ENCODE data around the gene LRRC8B.

The LRRC8B gene

DNA sequence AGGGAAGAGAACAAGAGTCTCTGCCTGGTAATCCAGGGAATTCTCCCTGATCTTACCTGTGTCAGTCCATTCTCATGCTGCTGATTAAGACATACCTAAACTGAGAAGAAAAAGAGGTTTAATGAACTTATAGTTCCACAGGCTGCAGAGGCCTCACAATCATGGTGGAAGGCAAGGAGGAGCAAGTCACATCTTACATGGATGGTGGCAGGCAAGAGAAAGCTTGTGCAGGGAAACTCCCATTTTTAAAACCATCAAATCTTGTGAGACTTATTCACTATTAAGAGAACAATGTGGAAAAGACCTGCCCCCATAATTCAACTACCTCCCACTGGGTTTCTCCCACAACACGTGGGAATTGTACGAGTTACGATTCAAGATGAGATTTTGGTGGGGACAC lies 34.2 kb upstream of the LRRC8B start:
- Histone ChIP-seq H4K8ac (ENCODE audit: low read depth, low read length) (no peak overlapping the region), H2AK5ac (ENCODE audit: low read length) (no peak overlapping the region), H3K4me2 (ENCODE audit: low read length) (no peak overlapping the region), H4K12ac (ENCODE audit: low read depth, low read length) (no peak overlapping the region), H3K23ac (ENCODE audit: low read length) (no peak overlapping the region), H4K91ac (ENCODE audit: low read depth, low read length) (no peak overlapping the region), H3K4ac (ENCODE audit: low read depth, low read length) (no peak overlapping the region), H2BK120ac (ENCODE audit: insufficient read depth, low read length, poor library complexity) (no peak overlapping the region), H3K4me1 (ENCODE audit: control insufficient read depth in 1 of 2, insufficient read depth in 2 of 2, low read length in 2 of 2) (peaks cover 2 to 5% of the 10 kb centered on the region in 2 experiments), H3K27ac (ENCODE audit: low read depth, low read length) (no peak overlapping the region), H3K79me2 (ENCODE audit: control insufficient read depth, insufficient read depth, low read length, poor library complexity) (no peaks in the 10 kb centered on the region), H3K14ac (ENCODE audit: low read length) (no peak overlapping the region), H3K4me3 (ENCODE audit: low read depth, low read length) (no peak overlapping the region), H3K79me1 (ENCODE audit: low read length) (no peaks in the 10 kb centered on the region), H3K9me3 (ENCODE audit: insufficient read depth, low read depth, low read length) (no peaks in the 10 kb centered on the region), H2BK12ac (ENCODE audit: low read length) (no peak overlapping the region), H3K18ac (ENCODE audit: low read length) (no peak overlapping the region), H3K9ac (ENCODE audit: low read length) (no peak overlapping the region), H3K27me3 (ENCODE audit: insufficient read depth, low read length) (no peaks in the 10 kb centered on the region), H3K36me3 (ENCODE audit: control insufficient read depth in 1 of 2, insufficient read depth in 2 of 2, low read length in 2 of 2) (no peaks in the 10 kb centered on the region), H2BK5ac (ENCODE audit: low read depth, low read length, poor library complexity) (no peak overlapping the region), H2AFZ (ENCODE audit: insufficient read depth, low read length, poor library complexity) (no peak overlapping the region)
- DNase-seq: no peak
- WGBS (ENCODE audit: extremely low coverage, insufficient coverage, insufficient read length): no CpG with 5 or more reads among the region's 3 CpGs

DNA sequence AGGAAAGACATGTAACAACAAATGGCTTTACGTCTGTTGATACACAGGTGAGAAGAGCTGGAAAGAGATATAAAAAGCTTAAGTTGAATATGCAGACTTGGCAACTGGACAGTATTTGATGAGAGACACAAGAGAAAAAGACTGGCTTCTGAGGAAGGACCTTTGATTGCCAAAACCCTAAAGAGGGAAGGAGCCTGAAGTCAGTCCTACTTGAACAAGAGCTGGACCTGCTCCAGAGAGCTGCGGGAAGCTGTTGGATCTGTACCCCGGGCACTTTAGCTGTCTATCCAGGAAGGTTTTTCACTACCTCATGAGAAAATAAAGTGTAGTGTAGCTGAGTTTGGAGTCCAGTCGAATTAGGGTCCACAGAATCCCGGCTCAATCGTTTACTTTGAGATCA lies 25.3 kb upstream of the LRRC8B start:
- Histone ChIP-seq H3K79me1 (ENCODE audit: low read length) (no peaks in the 10 kb centered on the region), H3K4me1 (ENCODE audit: control insufficient read depth in 1 of 2, insufficient read depth in 2 of 2, low read length in 2 of 2) (no peaks in the 10 kb centered on the region)

DNA sequence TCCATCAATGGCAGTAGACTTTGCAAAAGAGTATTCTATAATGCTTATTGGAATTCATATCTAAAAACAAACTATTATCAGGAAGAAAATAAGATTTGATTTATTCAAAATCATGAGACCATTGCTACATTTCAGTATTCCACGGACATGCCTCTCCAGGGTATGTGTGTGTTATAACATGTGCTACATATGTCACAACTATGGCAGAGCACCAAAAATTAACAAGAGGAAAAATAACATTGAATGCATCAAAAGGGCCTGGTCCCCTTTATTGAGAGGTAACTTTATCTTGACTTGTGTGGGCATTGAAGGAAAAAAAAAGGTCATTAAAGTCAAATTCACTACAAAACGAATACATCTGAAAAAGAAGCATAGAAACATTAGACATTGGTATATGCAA lies 22.6 kb upstream of the LRRC8B start:
- no peak overlapping the region for H3K14ac ChIP-seq (ENCODE audit: low read length)
- no peak overlapping the region for H3K9ac ChIP-seq (ENCODE audit: low read length)
- H3K27ac ChIP-seq (ENCODE audit: low read depth, low read length): no peak overlapping the region
- no peak overlapping the region for H2BK12ac ChIP-seq (ENCODE audit: low read length)
- no peak overlapping the region for H4K12ac ChIP-seq (ENCODE audit: low read depth, low read length)
- no peak overlapping the region for H3K4me2 ChIP-seq (ENCODE audit: low read length)
- H3K79me2 ChIP-seq (ENCODE audit: control insufficient read depth, insufficient read depth, low read length, poor library complexity): no peaks in the 10 kb centered on the region
- no peak overlapping the region for H4K8ac ChIP-seq (ENCODE audit: low read depth, low read length)
- no peak overlapping the region for H4K91ac ChIP-seq (ENCODE audit: low read depth, low read length)
- H3K4me1 ChIP-seq (ENCODE audit: control insufficient read depth in 1 of 2, insufficient read depth in 2 of 2, low read length in 2 of 2): no peaks in the 10 kb centered on the region
- WGBS (ENCODE audit: extremely low coverage, insufficient coverage, insufficient read length): no CpG with 5 or more reads among the region's 2 CpGs
- no peaks in the 10 kb centered on the region for H3K79me1 ChIP-seq (ENCODE audit: low read length)
- no peak overlapping the region for H2AFZ ChIP-seq (ENCODE audit: insufficient read depth, low read length, poor library complexity)
- H3K4me3 ChIP-seq (ENCODE audit: low read depth, low read length): no peak overlapping the region
- no peaks in the 10 kb centered on the region for H3K9me3 ChIP-seq (ENCODE audit: insufficient read depth, low read depth, low read length)
- no peaks in the 10 kb centered on the region for H3K36me3 ChIP-seq (ENCODE audit: control insufficient read depth in 1 of 2, insufficient read depth in 2 of 2, low read length in 2 of 2)
- no peak overlapping the region for H2AK5ac ChIP-seq (ENCODE audit: low read length)
- no peak overlapping the region for H3K4ac ChIP-seq (ENCODE audit: low read depth, low read length)
- H3K23ac ChIP-seq (ENCODE audit: low read length): no peak overlapping the region
- no peak overlapping the region for H3K18ac ChIP-seq (ENCODE audit: low read length)
- no peak overlapping the region for H2BK120ac ChIP-seq (ENCODE audit: insufficient read depth, low read length, poor library complexity)
- no peak for DNase-seq
- no peaks in the 10 kb centered on the region for H3K27me3 ChIP-seq (ENCODE audit: insufficient read depth, low read length)
- no peak overlapping the region for H2BK5ac ChIP-seq (ENCODE audit: low read depth, low read length, poor library complexity)

More for the DNA sequence above, 25.3 kb upstream of the LRRC8B start:
- H3K4me3 ChIP-seq (ENCODE audit: low read depth, low read length): no peak overlapping the region
- H3K23ac ChIP-seq (ENCODE audit: low read length): no peak overlapping the region
- no peak overlapping the region for H2BK120ac ChIP-seq (ENCODE audit: insufficient read depth, low read length, poor library complexity)
- no peak overlapping the region for H4K8ac ChIP-seq (ENCODE audit: low read depth, low read length)
- WGBS (ENCODE audit: extremely low coverage, insufficient coverage, insufficient read length): no CpG with 5 or more reads among the region's 6 CpGs
- H3K9me3 ChIP-seq (ENCODE audit: insufficient read depth, low read depth, low read length): no peaks in the 10 kb centered on the region
- no peak overlapping the region for H2AFZ ChIP-seq (ENCODE audit: insufficient read depth, low read length, poor library complexity)
- no peak overlapping the region for H2AK5ac ChIP-seq (ENCODE audit: low read length)
- no peak overlapping the region for H3K14ac ChIP-seq (ENCODE audit: low read length)
- H3K4me2 ChIP-seq (ENCODE audit: low read length): no peak overlapping the region
- H3K9ac ChIP-seq (ENCODE audit: low read length): no peak overlapping the region
- no peak overlapping the region for H3K27ac ChIP-seq (ENCODE audit: low read depth, low read length)
- no peak overlapping the region for H2BK12ac ChIP-seq (ENCODE audit: low read length)
- H3K79me2 ChIP-seq (ENCODE audit: control insufficient read depth, insufficient read depth, low read length, poor library complexity): no peaks in the 10 kb centered on the region
- H3K18ac ChIP-seq (ENCODE audit: low read length): no peak overlapping the region
- H3K36me3 ChIP-seq (ENCODE audit: control insufficient read depth in 1 of 2, insufficient read depth in 2 of 2, low read length in 2 of 2): no peaks in the 10 kb centered on the region
- H3K4ac ChIP-seq (ENCODE audit: low read depth, low read length): no peak overlapping the region
- H3K27me3 ChIP-seq (ENCODE audit: insufficient read depth, low read length): no peaks in the 10 kb centered on the region
- H4K91ac ChIP-seq (ENCODE audit: low read depth, low read length): no peak overlapping the region
- H4K12ac ChIP-seq (ENCODE audit: low read depth, low read length): no peak overlapping the region
- no peak for DNase-seq
- no peak overlapping the region for H2BK5ac ChIP-seq (ENCODE audit: low read depth, low read length, poor library complexity)

DNA sequence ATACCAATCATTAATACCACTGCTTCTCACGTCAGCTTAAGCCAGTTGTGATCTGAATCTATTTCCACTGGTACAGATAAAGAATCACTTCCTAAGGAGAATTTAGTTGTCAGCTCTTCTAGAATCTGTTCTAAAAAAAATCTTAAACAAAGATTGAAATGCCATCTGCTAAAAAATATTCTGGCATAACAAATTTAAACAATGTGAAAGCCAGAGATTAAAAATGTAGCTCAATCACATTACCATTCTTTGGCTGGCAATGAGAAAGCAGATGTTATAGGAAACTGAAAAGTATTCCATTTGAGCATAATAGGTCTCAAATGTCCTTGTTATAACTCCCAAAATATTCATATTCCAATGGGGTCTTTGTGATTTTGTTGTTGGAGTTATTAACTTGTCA lies 21.7 kb upstream of the LRRC8B start:
- Histone ChIP-seq H3K9me3 (ENCODE audit: insufficient read depth, low read depth, low read length) (no peaks in the 10 kb centered on the region), H3K27me3 (ENCODE audit: insufficient read depth, low read length) (no peaks in the 10 kb centered on the region), H2AFZ (ENCODE audit: insufficient read depth, low read length, poor library complexity) (no peak overlapping the region), H2AK5ac (ENCODE audit: low read length) (no peak overlapping the region), H3K4me1 (ENCODE audit: control insufficient read depth in 1 of 2, insufficient read depth in 2 of 2, low read length in 2 of 2) (no peaks in the 10 kb centered on the region), H3K4me2 (ENCODE audit: low read length) (no peak overlapping the region), H3K14ac (ENCODE audit: low read length) (no peak overlapping the region), H4K91ac (ENCODE audit: low read depth, low read length) (no peak overlapping the region), H2BK120ac (ENCODE audit: insufficient read depth, low read length, poor library complexity) (no peak overlapping the region), H3K4me3 (ENCODE audit: low read depth, low read length) (no peak overlapping the region), H3K18ac (ENCODE audit: low read length) (no peak overlapping the region), H2BK12ac (ENCODE audit: low read length) (no peak overlapping the region), H3K23ac (ENCODE audit: low read length) (no peak overlapping the region), H4K12ac (ENCODE audit: low read depth, low read length) (no peak overlapping the region), H4K8ac (ENCODE audit: low read depth, low read length) (no peak overlapping the region), H3K79me2 (ENCODE audit: control insufficient read depth, insufficient read depth, low read length, poor library complexity) (no peaks in the 10 kb centered on the region), H3K79me1 (ENCODE audit: low read length) (no peaks in the 10 kb centered on the region), H3K9ac (ENCODE audit: low read length) (no peak overlapping the region), H2BK5ac (ENCODE audit: low read depth, low read length, poor library complexity) (no peak overlapping the region), H3K36me3 (ENCODE audit: control insufficient read depth in 1 of 2, insufficient read depth in 2 of 2, low read length in 2 of 2) (no peaks in the 10 kb centered on the region), H3K27ac (ENCODE audit: low read depth, low read length) (no peak overlapping the region), H3K4ac (ENCODE audit: low read depth, low read length) (no peak overlapping the region)
- DNase-seq: no peak
- no CpG with 5 or more reads among the region's 1 CpG for WGBS (ENCODE audit: extremely low coverage, insufficient coverage, insufficient read length)
